ENCODE measurements around the gene SRD5A3.
A peak's percentile ranks its signal among the peaks of the same experiment; 100 is the strongest.

Gene SRD5A3

DNA sequence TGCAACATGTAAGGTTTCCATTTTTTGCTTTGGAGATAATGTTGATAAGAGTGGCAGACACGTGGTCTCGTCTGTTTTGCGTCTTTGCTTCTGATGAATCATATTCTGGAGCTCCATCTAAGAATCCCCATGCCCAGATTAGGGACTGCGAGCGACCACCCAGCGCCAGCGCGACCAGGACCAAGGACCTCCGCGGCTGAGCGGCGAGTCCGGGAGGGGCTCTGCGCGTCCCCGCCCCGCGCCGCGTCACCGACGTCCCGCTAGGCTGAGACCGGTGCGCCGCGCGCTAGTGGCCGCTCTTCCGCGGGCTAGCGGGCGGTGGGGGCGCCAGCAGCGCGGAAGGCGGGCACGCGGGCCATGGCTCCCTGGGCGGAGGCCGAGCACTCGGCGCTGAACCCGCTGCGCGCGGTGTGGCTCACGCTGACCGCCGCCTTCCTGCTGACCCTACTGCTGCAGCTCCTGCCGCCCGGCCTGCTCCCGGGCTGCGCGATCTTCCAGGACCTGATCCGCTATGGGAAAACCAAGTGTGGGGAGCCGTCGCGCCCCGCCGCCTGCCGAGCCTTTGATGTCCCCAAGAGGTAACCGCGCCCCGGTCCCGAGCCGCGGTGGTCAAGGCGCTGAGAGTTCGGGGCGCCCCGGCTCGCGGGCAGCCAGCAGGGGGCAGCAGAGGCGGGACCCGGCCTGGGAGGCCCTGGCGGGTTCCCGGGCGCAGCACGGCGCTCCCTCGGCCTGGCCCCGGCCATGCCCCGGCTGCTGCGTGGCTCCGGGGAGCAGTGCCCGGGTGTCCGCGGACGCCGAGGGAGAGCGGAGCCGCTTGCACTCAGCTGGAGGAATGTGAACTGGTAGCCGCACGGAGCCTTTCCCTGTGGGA lies at the start of gene SRD5A3:
Gene SRD5A3, plus strand, starts transcription at position 263 of the 871 bp plus-strand sequence. Its CDS starts 95 bp downstream, at position 358.
- H3K27ac ChIP-seq, result peak within 1 kb of the TSS; percentile 90
- TF ChIP-seq, protein P1, sequence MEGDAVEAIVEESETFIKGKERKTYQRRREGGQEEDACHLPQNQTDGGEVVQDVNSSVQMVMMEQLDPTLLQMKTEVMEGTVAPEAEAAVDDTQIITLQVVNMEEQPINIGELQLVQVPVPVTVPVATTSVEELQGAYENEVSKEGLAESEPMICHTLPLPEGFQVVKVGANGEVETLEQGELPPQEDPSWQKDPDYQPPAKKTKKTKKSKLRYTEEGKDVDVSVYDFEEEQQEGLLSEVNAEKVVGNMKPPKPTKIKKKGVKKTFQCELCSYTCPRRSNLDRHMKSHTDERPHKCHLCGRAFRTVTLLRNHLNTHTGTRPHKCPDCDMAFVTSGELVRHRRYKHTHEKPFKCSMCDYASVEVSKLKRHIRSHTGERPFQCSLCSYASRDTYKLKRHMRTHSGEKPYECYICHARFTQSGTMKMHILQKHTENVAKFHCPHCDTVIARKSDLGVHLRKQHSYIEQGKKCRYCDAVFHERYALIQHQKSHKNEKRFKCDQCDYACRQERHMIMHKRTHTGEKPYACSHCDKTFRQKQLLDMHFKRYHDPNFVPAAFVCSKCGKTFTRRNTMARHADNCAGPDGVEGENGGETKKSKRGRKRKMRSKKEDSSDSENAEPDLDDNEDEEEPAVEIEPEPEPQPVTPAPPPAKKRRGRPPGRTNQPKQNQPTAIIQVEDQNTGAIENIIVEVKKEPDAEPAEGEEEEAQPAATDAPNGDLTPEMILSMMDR (conservative IDR thresholded peaks at IDR 0.05), result peak; percentile 95

DNA sequence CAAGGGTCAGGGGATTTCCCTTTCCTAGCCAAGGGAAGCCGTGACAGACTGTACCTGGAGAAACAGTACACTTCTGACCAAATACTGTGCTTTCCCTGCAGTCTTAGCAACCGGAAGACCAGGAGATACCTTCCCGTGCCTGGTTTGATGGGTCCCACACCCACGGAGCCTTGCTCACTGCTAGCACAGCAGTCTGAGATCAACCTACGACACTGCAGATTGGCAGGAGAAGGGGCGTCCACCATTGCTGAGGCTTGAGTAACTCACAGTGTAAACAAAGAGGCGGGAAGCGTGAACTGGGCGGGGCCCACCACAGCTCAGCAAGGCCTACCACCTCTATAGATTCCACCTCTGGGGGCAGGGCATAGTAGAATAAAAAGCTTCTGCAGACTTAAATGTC lies 48.7 kb upstream of the SRD5A3 start:
- TF ChIP-seq, protein P1 (conservative IDR thresholded peaks at IDR 0.05), result no peak
- H3K27ac ChIP-seq, result no peak overlapping the region

DNA sequence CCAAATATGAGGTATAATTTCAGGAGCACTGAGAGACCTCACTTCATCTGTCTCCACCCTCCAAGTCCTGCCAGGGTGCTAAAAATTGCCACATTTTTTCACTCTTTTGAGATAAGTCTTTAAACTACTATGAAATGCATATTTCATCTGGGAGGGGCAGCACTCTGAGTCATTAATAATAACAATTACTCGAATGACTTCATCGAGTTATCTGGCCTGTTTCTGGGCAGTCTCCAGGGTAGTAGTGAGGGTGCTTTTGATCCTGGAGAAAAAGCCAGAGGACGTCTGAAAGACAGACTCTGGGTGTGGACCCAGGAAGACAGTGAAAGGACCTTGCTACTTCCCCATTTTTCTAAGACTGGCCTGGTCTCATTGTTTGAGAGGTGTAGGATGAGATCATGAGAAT lies 42.3 kb upstream of the SRD5A3 start:
- TF ChIP-seq, protein P1 (conservative IDR thresholded peaks at IDR 0.05), result no peak
- no peak overlapping the region for H3K27ac ChIP-seq

DNA sequence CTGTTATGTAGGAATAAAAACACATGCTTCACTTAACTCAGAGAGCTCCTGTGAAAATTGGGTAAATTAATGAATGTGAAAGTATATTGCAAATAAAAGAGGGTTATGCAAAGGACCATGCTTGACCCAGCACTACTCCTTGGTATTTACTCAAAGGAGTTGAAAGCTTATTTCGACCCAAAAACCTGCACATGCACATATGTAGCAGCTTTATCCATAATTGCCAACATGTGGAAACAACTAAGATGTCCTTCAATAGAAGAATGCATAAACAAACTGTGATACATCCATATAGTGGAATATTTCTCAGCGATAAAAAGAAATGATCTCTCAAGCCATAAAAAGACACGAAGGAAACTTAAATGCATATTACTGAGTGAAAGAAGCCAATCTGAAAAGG lies 41.7 kb upstream of the SRD5A3 start:
- TF ChIP-seq, protein P1 (conservative IDR thresholded peaks at IDR 0.05), result no peak
- no peak overlapping the region for H3K27ac ChIP-seq

DNA sequence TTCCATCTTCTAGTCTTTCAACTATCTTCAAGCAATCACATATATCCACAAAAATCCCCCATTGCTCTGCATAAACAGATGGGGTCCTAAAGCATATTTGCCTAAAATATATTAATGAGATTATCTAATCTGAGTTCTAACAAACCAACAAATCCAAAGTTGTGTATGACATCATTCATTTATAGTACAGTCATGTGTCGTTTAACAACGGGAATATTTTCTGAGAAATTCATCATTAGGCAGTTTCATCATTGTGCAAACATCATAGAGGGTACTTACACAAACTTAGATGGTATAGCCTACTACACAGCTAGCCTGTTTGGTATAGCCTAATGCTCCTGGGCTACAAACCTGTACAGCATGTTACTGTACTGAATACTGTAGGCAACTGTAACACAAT lies 38.0 kb upstream of the SRD5A3 start:
- H3K27ac ChIP-seq, result no peak overlapping the region
- TF ChIP-seq, protein P1 (conservative IDR thresholded peaks at IDR 0.05), result no peak

DNA sequence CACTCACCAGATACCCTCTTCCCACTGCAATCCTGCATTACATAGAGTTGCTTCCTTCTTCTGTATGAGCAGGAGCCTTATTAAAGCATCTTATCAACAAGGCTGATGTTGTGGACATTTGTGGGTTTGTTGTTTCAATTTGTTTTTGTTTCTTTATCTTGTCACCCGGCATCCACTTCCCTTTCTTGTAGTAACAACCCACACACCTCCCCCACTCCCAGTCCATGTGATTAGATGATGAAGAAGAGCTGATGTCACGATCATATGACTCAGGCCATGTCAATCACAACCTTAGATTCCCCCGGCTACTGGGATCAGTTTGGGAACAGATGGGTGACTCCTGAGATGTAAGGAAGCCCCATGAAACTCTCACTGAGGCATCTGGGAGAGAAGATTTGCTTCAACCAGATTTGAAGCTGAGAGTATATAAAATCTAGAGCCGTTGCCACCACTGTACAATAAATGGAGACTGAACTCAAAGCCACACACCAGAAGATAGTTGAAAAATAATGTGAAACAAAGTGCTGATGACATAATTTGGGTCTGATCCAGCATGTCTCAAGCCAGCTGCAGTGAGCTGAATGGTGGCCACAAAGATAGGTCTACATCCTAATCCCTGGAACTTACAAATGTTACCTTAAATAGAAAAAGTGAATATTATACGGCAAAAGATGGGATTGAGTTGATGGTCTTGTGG lies 34.1 kb upstream of the SRD5A3 start:
- H3K27ac ChIP-seq, result no peak overlapping the region
- TF ChIP-seq, protein P1 (conservative IDR thresholded peaks at IDR 0.05), result no peak

DNA sequence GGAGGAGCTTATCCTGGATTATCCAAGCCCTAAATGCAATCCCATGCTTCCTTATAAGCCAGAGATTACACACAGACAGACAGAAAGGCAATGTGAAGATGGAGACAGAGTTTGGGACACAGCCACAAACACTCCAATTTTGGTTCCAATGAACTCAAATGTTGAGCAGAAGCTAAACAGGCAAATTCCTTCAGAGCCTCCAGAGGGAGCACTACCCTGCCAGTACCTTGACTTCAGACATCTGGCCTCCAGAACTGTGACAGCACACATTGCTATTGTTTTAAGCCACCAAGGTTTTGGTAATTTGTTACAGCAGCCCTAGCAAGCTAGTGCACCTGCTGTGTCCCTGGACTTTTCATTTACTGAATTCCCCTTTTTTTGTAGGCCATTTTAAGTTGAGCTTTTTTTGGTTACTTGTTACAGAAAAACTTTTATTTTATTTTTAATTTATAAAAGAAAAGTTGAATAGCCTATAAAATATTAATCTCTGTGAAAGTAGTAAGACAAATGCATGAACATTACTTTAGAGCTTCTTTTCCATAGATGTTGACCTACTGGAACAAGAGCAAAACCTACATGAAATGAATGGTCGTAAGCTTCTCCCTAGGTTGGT lies 33.4 kb upstream of the SRD5A3 start:
- TF ChIP-seq, protein P1 (conservative IDR thresholded peaks at IDR 0.05), result peak; percentile 83

More for the DNA sequence above, 33.4 kb upstream of the SRD5A3 start:
- H3K27ac ChIP-seq, result no peak overlapping the region

Measured in VCaP (cell line).